Measurements from ENCODE around the gene CFI. TPM values are rescaled to one million over a fixed set of nuclear protein-coding genes. Genes with fewer than 3 reads are reported as not detected.

Gene CFI
- total and polyA plus RNA-seq, 2 donors (not counting 1 experiment from before 2014, with no cell fraction given), result not detected

DNA sequence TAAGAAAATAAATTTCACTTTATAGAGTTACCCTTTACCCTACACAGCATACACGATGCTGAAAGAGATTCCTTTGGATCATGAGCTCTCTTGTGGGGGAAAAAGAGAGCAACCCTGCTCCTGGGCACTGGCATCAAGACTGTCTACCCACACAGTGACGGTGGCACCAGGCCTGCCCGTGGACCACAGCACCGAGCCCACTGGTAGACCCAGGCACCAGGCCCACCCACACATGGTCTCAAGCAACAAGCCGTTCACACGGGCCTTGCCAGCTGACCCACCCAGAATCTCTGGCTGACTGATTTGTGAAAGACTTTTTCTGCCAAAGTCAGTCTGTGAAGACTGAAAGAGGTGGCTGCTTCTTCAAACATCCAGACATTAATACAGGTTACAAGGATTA lies 6.7 kb downstream of the CFI start:
- Histone ChIP-seq H3K9ac (ENCODE audit: low read length) (no peak overlapping the region), H3K4me3 (ENCODE audit: control extremely low read depth in 1 of 5, extremely low read depth in 1 of 5, insufficient read depth in 1 of 5, low read depth in 2 of 5, low read length in 4 of 5) (no peak overlapping the region), H3K36me3 (replicated peaks in 1 of 2; ENCODE audit: control extremely low read depth in 1 of 2, control insufficient read depth in 1 of 2, extremely low read depth in 1 of 2, insufficient read depth in 2 of 2, low read length in 1 of 2) (no peaks in the 10 kb centered on the region), H2AFZ (ENCODE audit: insufficient read depth, low read depth, low read length, poor library complexity, severe bottlenecking) (no peak overlapping the region), H3K27me3 (replicated peaks in 1 of 4; ENCODE audit: control extremely low read depth in 1 of 4, control insufficient read depth in 3 of 4, insufficient read depth in 4 of 4, low read length in 3 of 4) (peaks cover 0 to 9% (median 5%) of the 10 kb centered on the region in 4 experiments), H3K4me2 (replicated peaks; ENCODE audit: low read depth, low read length, poor library complexity, severe bottlenecking) (no peak overlapping the region), H3K9me3 (ENCODE audit: control extremely low read depth in 1 of 3, control insufficient read depth in 2 of 3, insufficient read depth in 1 of 3, low read length in 2 of 3) (peaks cover 5 to 19% (median 9%) of the 10 kb centered on the region in 3 donors), H4K20me1 (ENCODE audit: control insufficient read depth, insufficient read depth, low read length, poor library complexity, severe bottlenecking) (no peaks in the 10 kb centered on the region), H3K27ac (ENCODE audit: low read length in 2 of 2) (no peak overlapping the region), H3K4me1 (ENCODE audit: control insufficient read depth in 2 of 2, insufficient read depth in 2 of 2, low read length in 2 of 2) (no peaks in the 10 kb centered on the region), H3K79me2 (ENCODE audit: control insufficient read depth, insufficient read depth, low read length) (no peaks in the 10 kb centered on the region)
- Mint-ChIP-seq H3K27ac (no peak overlapping the region), H3K9me3 (ENCODE audit: insufficient read depth) (peaks cover 12% of the 10 kb centered on the region), H3K27me3 (peaks cover 42% of the 10 kb centered on the region), H3K4me3 (no peak overlapping the region), H3K4me1 (no peaks in the 10 kb centered on the region)
- POLR2A ChIA-PET, result no interaction called here
- no peak for DNase-seq
- no peak for ATAC-seq (ENCODE audit: low read depth)
- no peak for TF ChIP-seq EZH2 (IDR thresholded peaks at IDR 0.05; ENCODE audit: borderline replicate concordance, insufficient read depth, low read depth, low read length, poor library complexity, severe bottlenecking)
- no peak for TF ChIP-seq CTCF (IDR thresholded peaks at IDR 0.05)
- CTCF ChIA-PET, result no interaction called here
- 95% methylated on average over 3 of the region's 6 CpGs for WGBS (ENCODE audit: insufficient coverage)
- intact Hi-C loops (cut with micrococcal nuclease), result no loop called here

- no peak for ATAC-seq (ENCODE audit: low read depth)
- no peaks in the 10 kb centered on the region for H3K79me2 ChIP-seq (ENCODE audit: control insufficient read depth, insufficient read depth, low read length)
- TF ChIP-seq CTCF (IDR thresholded peaks at IDR 0.05), result no peak
- TF ChIP-seq EZH2 (IDR thresholded peaks at IDR 0.05; ENCODE audit: borderline replicate concordance, insufficient read depth, low read depth, low read length, poor library complexity, severe bottlenecking), result no peak
- POLR2A ChIA-PET, result no interaction called here
- CTCF ChIA-PET, result no interaction called here
- H3K4me1 ChIP-seq (ENCODE audit: control insufficient read depth in 2 of 2, insufficient read depth in 2 of 2, low read length in 2 of 2), result no peaks in the 10 kb centered on the region
- Mint-ChIP-seq H3K4me3 (no peak overlapping the region), H3K4me1 (no peaks in the 10 kb centered on the region), H3K9me3 (ENCODE audit: insufficient read depth) (no peaks in the 10 kb centered on the region), H3K27ac (no peak overlapping the region), H3K27me3 (peaks cover 25% of the 10 kb centered on the region)
- H3K4me3 ChIP-seq (ENCODE audit: control extremely low read depth in 1 of 5, extremely low read depth in 1 of 5, insufficient read depth in 1 of 5, low read depth in 2 of 5, low read length in 4 of 5), result no peak overlapping the region
- H3K36me3 ChIP-seq (replicated peaks in 1 of 2; ENCODE audit: control extremely low read depth in 1 of 2, control insufficient read depth in 1 of 2, extremely low read depth in 1 of 2, insufficient read depth in 2 of 2, low read length in 1 of 2), result no peaks in the 10 kb centered on the region
- no CpG with 5 or more reads among the region's 1 CpG for WGBS (ENCODE audit: insufficient coverage)
- H3K27me3 ChIP-seq (replicated peaks in 1 of 4; ENCODE audit: control extremely low read depth in 1 of 4, control insufficient read depth in 3 of 4, insufficient read depth in 4 of 4, low read length in 3 of 4), result no peaks in the 10 kb centered on the region
- no peaks in the 10 kb centered on the region for H4K20me1 ChIP-seq (ENCODE audit: control insufficient read depth, insufficient read depth, low read length, poor library complexity, severe bottlenecking)
- H3K9me3 ChIP-seq (ENCODE audit: control extremely low read depth in 1 of 3, control insufficient read depth in 2 of 3, insufficient read depth in 1 of 3, low read length in 2 of 3), result peaks cover 0 to 8% (median 2%) of the 10 kb centered on the region in 3 donors
- intact Hi-C loops (cut with micrococcal nuclease), result no loop called here
- H2AFZ ChIP-seq (ENCODE audit: insufficient read depth, low read depth, low read length, poor library complexity, severe bottlenecking), result no peak overlapping the region
- DNase-seq, result no peak
- no peak overlapping the region for H3K27ac ChIP-seq (ENCODE audit: low read length in 2 of 2)
- H3K9ac ChIP-seq (ENCODE audit: low read length), result no peak overlapping the region
- H3K4me2 ChIP-seq (replicated peaks; ENCODE audit: low read depth, low read length, poor library complexity, severe bottlenecking), result no peak overlapping the region
These were observed 14.0 kb downstream of the CFI start for GRCh38 chr4:109787807-109788206.
